Stimulated activated CD4-positive, alpha-beta T cell treated with anti-CD3 and anti-CD28 coated beads, Interleukin-2, amount 100 ng/mL, for 48 hours (primary cell): ENCODE data around the gene MCM8.

Source experiments
- DNase-seq, 2 donors: peaks; one replicate each; pipeline ENCODE4 v3.0.0-alpha.2; 2020

Gene MCM8

DNA sequence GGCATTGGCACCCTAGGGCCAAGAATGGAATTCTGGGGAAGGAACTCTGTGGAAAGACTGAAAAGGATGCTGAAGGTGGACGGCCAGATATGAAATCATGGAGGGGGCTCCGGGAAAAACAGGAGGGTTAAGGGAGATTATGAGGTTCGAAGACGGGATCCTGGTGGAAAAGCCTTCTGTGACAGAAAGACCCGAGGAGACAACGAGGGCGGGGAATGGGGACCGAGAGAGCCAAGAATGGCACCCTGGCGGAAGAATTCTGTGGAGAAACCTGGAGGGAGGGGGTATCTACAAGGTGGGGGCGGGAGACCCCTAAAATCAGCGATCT, 545 bp upstream of the MCM8 start:
- no peak for DNase-seq

DNA sequence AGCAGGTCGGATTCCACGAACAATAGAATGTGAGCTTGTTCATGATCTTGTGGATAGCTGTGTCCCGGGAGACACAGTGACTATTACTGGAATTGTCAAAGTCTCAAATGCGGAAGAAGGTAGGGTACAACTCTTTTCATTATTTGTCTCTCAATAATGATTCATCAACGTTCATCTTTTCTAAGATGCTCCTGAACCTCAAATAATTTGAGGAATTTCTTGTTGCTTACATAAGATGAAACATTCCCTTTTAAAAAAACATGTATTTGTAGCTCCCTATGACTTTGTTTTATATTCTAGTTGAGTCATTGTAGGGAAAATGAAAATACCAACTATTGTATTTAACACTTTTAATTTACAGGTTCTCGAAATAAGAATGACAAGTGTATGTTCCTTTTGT, 17.0 kb downstream of the MCM8 start:
- DNase-seq = no peak

DNA sequence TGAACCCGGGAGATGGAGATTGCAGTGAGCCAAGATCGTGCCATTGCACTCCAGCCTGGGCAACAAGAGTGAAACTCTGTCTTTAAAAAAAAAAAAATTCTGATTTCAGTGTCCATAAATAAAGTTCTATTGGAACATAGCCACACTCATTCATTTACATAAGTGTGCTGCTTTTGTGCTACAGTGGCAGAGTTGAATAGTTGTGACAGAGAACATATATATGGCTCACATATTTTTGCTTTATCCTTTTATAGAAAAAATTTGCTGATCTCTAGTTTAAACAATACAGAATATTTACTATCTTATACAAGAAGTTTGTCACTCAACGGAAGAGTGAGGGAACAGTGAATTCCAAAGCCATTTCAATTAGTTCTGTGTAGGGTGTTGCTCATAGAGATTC, 18.0 kb downstream of the MCM8 start:
- DNase-seq = no peak

DNA sequence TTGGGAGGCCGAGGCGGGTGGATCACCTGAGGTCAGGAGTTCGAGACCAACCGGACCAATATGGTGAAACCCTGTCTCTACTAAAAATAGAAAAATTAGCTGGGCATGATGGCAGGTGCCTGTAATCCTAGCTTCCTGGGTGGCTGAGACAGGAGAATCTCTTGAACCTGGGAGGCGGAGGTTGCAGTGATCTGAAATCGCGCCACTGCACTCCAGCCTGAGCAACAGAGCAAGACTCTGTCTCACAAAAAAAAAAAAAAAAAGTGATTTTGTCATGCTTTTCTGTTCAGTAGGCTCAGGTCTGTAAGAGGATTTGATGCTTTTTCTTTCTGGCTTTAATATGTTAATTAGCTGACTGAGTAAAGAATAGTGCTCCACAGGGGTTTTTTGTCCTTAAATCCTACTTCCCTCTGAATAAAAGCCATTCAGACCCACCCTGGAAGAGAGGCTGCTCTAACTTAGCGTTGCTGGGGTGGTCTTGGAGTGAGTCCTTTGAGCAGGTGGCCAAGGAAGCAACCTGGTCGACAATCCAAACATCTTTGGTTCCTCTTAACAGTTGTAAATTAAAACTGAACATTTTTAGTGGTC, 19.0 kb downstream of the MCM8 start:
- no peak for DNase-seq

DNA sequence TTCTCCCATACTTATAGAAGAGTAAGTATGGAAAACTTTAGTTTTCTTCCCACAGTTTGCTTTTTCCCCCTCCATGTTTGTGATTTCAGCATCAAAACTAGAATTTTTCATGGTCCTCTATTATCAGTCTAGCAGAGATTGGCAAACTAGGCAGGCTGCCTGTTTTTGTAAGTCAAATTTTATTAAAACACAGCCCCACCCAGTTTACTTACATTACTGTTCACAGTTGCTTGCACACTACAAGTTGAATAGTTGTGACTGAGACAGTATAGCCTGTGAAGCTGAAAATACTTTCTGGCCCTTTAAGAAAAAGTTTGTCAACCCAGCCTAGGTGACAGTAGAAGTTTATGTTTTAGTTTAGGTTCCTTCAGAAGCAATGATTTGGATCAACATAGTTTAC, 19.5 kb downstream of the MCM8 start:
- DNase-seq = no peak

DNA sequence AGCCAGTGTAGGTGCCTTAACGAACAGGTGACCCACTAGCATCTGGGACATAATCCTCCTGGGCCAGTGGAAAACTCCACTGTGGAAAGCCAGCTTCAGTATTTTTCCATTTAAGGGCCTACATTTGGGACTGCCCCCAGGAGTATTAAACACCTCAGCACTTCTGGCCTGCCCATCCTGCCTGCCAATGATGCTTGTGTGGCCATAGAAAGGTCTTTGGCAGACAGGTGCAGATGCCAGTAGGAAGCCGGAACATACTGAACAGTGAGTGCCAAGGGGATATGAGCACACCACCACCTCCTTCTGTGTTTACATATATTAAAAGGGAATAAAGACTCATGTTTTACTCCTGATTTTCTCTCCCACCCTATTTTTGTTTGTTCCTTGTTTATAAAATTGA, 19.9 kb downstream of the MCM8 start:
- DNase-seq = no peak

DNA sequence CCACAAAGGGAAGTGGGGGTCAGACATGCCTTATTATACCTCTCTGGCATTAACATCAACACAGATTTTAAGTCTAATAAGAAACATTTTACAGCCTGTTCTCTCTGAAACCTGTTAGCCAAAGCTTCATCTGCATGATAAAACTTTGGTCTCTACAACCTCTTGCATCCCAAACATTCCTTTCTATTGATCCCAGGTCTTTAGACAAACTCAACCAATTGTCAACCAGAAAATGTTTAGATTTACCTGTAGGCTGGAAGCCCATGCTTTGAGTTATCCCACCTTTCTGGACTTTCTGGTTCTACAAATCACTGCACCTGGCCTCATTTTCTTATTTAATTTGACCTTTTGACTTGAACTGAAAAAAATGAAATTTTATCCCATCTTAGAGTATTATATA, 20.8 kb downstream of the MCM8 start:
- no peak for DNase-seq

DNA sequence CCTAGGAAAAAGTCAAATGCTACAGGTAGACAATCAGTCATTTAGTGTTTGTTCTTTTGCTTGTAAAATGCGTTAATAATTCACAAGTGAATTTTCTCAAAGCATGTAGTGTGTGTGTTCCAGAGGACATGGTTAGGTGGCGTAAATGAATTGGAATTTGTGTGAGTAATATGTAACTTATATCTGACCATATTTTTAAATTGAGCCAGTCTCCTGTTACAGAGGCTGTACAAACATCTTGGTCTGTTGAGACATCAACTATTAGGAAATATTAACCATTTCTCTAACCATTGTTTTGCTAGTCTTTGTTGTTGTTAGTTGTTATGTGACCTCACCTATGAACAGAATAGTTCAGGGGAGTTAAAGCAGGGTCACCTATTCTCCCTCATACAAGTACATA, 22.7 kb downstream of the MCM8 start:
- no peak for DNase-seq

DNA sequence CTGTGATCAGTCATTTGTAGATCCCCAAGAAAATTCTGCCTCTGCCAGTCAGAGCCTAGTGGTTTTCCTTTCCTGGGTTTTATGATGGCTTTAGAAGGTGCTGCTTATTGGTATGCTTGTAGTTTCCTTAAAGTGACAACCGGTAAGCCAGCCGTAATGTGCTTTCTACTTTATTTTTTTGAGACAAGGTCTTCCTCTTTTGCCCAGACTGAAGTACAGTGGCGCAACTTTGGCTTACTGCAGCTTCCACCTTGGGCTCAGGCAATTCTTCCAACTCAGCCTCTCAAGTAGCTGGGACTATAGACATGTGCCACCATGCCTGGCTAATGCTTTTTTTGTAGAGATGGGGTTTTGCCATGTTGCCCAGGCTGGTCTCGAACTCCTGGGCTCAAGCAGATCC, 23.5 kb downstream of the MCM8 start:
- no peak for DNase-seq

DNA sequence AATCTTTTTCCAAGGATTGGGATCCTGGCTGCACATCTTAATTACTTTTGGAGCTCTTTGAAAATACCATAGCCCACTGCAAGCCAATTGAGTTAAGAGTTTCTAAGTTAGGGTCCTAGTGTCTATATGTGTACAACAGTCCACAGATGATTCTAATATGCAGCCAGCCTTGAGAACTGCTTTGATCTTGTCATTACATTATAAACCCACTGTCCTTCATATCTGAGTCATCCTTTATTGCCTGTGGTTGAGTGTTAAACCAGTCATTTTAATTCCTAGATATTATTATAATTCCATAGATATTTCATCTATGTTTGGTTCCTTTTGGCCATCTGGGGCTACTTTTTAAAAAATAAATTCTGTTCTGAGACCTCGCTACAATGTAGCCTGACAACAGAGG, 24.1 kb downstream of the MCM8 start:
- no peak for DNase-seq

DNA sequence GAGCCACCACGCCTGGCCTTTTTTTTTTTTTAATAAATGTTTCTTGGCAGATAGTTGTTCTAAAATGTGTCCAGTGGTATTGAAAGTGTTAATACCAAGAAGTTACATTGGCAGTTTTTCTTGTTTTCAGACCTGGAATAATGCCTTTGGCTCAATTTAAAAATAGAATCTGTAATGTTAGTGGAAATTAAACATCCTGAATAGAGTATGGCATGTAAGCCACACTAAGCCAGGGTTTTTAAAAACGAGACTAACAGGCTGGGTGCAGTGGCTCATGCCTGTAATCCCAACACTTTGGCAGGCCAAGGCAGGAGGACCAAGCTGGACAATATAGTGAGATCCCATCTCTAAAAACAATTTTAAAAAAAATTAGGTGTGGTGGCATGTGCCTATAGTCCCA, 25.3 kb downstream of the MCM8 start:
- DNase-seq = no peak

DNA sequence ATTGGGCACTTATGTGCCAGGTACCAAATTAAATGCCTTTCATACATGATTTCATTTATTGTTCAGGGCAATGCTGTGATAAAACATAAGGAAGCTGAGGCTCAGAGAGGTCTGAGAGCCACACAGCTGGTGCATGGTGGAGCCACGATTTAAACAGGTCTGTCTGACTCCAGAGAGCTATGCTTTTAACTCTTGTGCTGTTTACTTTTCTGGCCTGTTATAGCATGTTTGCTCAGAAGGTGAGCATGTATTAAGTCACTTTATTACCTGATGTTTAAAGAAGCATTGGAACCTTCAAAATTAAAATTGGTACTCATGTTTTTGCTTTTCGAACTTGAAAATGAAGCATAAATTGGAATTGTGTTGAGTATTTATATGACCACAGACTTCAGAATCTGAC, 26.8 kb downstream of the MCM8 start:
- DNase-seq = no peak

DNA sequence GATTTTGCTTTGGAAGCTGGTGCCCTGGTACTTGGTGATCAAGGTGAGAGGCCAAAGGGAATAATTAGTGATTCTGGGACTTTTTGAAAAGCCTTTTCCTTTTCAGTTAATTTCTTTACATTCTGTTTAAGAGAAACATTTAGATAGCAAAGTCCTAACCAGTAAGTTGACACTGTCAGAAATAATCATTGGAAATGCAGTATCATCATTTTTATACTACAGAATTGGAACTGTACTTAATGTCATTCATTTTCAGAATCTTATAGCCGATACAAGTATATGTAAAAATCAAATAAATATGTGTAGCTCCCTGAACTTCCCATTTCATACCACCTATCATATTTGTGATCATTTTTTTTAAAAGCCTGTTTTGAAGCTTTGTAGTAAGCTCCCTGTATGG, 27.5 kb downstream of the MCM8 start:
- no peak for DNase-seq

DNA sequence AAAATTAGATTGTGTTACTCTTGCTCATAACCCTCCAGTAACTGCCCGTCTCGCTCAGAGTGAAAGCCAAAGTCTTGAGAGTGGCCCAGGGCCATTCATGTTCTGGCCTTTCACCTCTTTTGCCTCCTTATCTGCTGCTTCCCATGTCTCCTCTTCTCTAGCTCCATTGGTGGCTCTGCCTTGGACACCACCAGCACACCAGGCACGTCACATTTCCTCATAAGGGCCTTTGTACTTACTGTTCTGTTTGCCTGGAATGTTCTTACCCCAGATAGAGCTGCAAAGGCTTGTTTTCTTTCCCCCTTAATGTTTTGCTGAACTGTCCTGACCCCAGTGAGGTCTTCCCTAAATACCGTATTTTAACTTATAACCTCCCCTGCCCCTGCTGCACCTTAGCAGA, 29.3 kb downstream of the MCM8 start:
- DNase-seq = no peak

DNA sequence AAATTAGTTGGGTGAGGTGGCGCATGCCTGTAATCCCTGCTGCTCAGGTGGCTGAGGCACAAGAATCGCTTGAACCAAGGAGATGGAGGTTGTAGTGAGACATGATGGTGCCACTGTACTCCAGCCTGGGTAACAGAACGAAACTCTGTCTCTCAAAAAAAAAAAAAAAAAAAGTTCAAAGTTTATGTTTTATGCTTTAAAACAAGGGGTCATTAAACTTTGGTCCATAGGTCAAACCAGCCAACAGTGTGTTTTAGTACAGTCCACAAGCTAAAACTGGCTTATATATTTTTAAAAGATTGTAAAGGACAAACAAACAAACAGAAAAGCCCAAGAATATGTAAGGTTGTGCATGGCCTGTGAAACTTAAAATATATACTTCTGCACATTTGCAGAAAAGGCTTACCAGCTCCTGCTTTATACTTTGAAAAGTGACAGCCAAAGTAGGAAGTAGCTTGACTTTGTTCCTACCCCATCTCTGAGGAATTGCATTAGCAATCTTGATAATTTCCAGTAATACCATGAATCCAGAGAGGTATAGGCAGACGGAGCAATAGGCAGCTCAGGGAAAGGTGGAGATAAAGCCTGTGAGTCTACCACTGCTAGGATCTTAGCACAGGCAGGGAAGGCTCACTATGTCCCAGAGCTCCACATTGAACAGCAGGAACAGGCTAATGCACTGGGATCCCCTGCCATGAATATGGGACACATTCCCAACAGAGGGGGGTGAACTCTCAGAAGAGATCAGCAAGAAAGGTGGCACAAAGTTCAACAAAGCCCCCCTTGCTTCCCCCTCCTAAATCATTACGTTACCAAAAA, 30.5 kb downstream of the MCM8 start:
- no peak for DNase-seq

DNA sequence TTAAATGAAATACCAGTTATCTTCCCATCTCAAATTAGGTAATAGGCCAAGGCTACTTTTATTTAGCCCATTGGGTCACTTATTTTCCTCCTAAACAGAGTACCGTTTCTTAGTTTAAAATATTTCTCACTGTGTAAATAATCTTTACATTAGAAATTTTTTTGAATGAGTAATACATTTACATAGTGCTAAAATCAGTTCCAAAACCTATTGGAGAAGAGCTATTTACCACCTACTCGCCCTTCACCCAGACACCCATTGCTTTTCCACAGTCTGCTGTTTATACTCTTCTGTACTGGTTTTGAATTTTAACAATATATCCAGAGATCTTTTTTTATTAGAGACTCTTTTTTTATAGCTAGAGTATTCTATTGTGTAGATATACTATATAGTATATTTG, 36.9 kb downstream of the MCM8 start:
- no peak for DNase-seq

DNA sequence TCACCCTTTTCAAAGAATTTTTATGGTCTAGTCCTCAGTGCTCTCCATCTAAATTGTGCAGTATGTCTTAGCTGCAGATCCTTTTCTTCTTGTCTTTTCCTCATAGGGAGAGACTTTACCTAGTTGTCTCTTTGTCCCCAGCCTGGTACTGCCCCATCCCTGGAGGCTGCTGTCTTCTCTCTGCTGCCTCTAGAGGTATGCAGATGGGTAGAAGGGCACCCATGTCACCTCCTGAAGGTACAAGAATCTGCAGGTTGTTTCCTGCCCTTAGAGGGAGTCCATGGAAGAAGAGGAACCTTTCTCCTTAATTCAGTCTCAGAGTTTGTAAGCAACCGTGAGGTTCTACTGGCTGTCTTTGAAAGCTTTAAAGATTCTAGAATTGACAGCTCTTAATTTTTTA, 39.1 kb downstream of the MCM8 start:
- DNase-seq = no peak

DNA sequence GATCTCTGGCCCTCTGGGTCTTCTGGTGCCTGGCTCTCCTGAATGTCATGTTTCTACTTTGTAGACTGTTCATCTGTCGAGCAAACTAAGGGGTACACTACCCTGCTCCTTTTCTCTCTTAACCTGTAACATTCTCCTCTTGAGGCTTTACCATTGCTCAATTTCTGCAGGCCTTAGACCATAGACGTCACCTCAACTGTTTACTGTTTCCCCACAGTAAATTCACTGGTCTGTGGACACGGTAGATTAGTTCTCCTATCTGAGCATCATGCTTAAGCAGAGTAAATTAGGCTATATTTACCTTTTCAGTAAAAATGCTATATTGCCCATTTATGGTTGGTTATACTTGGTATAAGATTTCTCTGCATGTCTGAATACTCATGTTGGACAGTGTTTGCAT, 40.5 kb downstream of the MCM8 start:
- no peak for DNase-seq

DNA sequence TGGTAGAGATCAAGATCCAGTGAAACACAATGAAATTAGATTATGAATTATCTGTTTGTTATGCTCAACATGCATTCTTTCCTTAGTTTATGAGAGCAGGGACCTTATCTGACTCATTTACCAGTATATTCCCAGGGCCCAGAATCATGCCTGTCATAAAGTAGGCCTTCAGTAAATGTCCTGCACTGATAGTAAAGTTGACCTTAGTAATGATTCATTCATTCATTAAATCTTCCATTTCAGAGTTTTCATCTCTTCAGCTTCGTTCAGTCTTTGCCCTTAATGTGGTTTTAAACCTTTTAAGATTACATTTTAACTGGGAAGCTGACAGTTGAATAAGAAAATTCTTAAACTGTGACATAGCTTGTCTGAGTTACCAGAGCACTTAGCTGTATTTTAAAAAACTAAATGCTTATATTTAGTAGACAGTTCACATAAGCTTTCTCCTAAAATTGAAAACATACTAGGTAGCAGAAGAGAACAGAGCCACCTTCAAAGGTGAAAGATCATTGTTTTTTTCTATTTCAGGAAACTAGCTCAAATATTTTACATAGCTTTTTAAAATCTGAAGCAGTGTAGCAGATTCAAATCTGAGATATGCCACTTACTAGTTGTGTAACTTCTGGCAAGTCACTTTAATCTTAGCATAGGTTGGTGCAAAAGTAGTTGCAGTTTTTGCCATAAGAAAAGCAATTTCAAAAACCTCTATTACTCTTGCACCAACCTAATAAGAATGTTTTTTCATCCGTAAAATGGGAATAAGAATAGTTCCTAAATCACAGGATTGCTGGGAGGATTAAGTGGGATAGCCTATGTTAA, 41.4 kb downstream of the MCM8 start:
- no peak for DNase-seq

DNA sequence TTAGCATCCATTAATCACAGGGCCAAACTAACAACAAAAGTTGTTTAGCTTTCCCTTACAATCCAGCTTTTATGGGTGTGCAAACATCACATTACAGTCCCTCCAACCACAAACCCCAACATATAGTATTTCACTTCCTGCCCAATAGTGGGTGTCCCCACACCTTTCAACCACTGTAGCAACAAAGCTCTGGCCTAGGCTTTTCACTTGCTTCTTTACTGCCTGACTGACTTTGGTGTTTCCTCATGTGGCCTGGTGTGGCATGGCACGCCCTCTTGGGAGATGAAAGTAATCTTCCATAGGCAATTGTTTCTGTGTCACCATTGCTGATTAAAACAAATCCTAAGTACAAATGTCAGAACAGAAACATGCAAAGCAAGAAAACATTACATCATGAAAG, 46.3 kb downstream of the MCM8 start:
- DNase-seq = peak in 1 of 2 donors; percentile 5

DNA sequence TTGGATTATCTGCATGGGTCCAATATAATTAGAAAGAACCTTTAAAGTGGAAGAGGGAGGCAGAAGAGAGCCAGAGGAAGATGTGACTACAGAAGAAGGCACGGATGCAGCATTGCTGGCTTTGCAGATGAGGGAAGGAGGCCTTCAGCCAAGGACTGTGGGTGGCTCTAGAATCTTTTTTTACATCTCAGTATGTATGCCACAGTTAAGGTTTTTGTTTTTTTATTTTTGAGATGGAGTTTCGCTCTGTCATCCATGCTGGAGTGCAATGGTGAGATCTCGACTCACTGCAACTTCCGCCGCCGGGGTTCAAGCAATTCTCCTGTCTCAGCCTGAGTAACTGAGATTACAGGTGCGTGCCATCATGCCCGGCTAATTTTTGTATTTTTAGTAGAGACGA, 49.3 kb downstream of the MCM8 start:
- no peak for DNase-seq

DNA sequence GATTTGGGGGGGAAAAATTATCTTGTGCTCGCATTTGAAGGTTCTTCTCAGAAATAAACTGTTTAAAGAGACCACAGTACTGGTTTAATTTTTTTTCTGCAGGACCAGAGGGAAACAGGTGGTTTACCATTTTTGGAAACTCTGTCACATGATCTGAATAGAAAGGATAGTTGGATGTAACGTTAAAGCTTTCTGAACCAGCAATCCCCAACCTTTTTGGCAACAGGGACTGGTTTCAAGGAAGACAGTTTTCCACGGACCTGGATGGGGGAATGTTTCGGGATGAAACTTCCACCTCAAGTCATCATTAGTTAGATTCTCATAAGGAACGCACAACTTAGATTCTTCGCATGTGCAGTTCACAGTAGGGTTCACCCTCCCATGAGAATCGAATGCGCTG, 50.4 kb downstream of the MCM8 start:
- no peak for DNase-seq

DNA sequence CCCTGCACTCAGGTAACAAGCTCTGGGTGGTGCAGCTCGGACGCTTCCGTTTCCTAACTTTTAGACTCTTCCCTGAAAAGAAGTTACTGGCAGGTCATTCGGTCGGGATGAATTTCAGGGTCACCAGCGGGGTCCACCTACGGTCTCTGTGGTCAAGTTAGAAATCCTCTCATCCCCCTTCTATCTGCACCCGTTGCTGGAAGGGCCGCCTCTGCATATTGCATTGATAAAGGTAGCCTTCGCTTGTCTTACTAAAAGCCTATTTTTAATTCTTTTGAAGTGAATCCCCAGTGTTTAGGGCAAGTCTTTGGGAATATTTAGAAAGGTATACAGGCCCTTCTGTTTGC, 56.1 kb downstream of the MCM8 start:
- no peak for DNase-seq

DNA sequence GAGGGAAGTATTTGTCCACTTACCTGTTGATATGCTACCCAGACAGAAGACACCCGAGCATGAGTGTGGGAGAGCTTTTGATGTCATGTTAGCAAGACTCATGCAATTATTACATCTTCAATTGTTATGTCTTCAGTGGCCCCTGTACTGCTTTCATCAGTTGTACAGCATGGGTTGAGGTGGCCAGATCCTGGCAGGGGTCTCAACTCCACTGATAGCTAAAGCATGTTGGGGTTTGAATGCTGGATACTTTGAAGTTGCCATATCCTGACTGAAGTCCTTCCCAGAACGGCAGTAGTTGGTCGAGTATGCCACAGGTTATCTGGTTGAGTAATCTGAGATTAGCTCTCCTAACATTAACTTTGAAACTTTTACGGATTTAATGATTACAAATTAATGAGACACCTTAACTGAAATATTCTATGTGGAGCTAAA, 56.7 kb downstream of the MCM8 start:
- DNase-seq = no peak
